Pericardium fibroblast (primary cell): ENCODE results near the gene CTSC. TPM values are rescaled to one million over a fixed set of nuclear protein-coding genes. Genes with fewer than 3 reads are reported as not detected.

ENCODE experiments used
- total RNA-seq: library from RNA; depleted of rRNA; stranded (reverse); fragments of >200 nt; gene quantifications from 2 replicates; pipeline ENCODE4 v1.2.3, GENCODE V29; 2015

The CTSC gene
- total RNA-seq = 228 and 269 TPM in 2 replicates

GRCh38 chr11:88337181-88337986, at the start of gene CTSC:
Gene CTSC (minus strand): TSS chr11:88337736. CDS start chr11:88337672, 64 bp downstream.

Other genes starting within 250 kb of the CTSC start
- gene RAB38, start 162.3 kb downstream of the CTSC start, total RNA-seq = 0.12 and 3.8 TPM in 2 replicates